Tibial artery (tissue), 4 donors: ENCODE results near the gene ENGASE.

Experiments
- DNase-seq, 2 donors: peaks; one replicate each; pipeline ENCODE4 v3.0.0-alpha.2; 2019
- H3K27ac ChIP-seq, 2 donors: fragments of 200-600 bp; sonication (generic) in 1 of 2; 1 replicate in 1 of 2; 2 replicates in 1 of 2; pipeline ENCODE4 v1.5.1; 2018 to 2019; ENCODE audit warnings: mild to moderate bottlenecking in 1 of 2
- H3K27me3 ChIP-seq, 2 donors: fragments of 200-600 bp; sonication (generic) in 1 of 2; one replicate each; pipeline versions ENCODE4 v1.5.1 to v1.6.0; 2016 to 2019
- H3K36me3 ChIP-seq, 3 donors: fragments of 200-600 bp; sonication (generic) in 2 of 3; one replicate each; pipeline ENCODE4 v1.5.1; 2016 to 2019; ENCODE audit warnings: mild to moderate bottlenecking in 2 of 3
- H3K4me1 ChIP-seq, 4 donors: fragments of 200-600 bp; sonication (generic) in 2 of 4; 1 replicate in 3 of 4; 2 replicates in 1 of 4; pipeline ENCODE4 v1.5.1; 2016 to 2019
- H3K4me3 ChIP-seq, 2 donors: fragments of 200-600 bp; sonication (generic) in 1 of 2; 1 replicate in 1 of 2; 2 replicates in 1 of 2; pipeline ENCODE4 v1.5.1; 2018 to 2019; ENCODE audit warnings: mild to moderate bottlenecking in 2 of 2
- H3K9me3 ChIP-seq, 3 donors: fragments of 200-600 bp; sonication (generic) in 1 of 3; one replicate each; pipeline ENCODE4 v1.5.1; 2016 to 2019
- intact Hi-C: fragments of 100-400 bp; cut with DNase I; formaldehyde crosslinking; loops from one replicate; pipeline ENCODE4 v1.15.0; 2023; ENCODE audit warnings: low total_unique reads
- TF ChIP-seq, protein P1 (sequence below), 2 experiments: fragments of 200-600 bp in 1 of 2; fragments of 450-650 bp in 1 of 2; IDR thresholded peaks; one replicate each; pipeline ENCODE4 v1.5.1; 2017 to 2019; ENCODE audit warnings: antibody characterized with exemption in 2 of 2, mild to moderate bottlenecking in 1 of 2, moderate library complexity in 1 of 2

ENGASE gene

DNA sequence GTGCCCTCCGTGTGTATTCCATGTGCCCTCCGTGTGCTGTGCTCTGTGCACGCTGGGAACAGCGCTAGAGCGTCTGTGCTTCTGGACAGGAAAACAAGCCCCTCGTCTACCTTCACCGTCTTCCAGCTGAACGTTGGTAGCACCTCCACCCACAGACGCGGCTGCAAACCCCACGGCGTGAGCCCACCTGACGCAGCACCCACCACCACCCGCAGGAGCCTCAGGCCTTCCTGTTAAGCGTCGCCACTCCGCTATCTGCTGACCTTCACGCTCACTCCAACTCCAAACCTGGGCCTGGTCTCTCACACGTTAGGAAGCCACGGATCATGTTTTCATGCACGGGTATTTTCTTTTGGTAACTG, 56.6 kb downstream of the ENGASE start:
- TF ChIP-seq, protein P1, sequence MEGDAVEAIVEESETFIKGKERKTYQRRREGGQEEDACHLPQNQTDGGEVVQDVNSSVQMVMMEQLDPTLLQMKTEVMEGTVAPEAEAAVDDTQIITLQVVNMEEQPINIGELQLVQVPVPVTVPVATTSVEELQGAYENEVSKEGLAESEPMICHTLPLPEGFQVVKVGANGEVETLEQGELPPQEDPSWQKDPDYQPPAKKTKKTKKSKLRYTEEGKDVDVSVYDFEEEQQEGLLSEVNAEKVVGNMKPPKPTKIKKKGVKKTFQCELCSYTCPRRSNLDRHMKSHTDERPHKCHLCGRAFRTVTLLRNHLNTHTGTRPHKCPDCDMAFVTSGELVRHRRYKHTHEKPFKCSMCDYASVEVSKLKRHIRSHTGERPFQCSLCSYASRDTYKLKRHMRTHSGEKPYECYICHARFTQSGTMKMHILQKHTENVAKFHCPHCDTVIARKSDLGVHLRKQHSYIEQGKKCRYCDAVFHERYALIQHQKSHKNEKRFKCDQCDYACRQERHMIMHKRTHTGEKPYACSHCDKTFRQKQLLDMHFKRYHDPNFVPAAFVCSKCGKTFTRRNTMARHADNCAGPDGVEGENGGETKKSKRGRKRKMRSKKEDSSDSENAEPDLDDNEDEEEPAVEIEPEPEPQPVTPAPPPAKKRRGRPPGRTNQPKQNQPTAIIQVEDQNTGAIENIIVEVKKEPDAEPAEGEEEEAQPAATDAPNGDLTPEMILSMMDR (IDR thresholded peaks at IDR 0.05): no peak
- H3K4me1 ChIP-seq: no peaks in the 10 kb centered on the region
- H3K27ac ChIP-seq: no peak overlapping the region
- H3K4me3 ChIP-seq: no peak overlapping the region
- no peak for DNase-seq
- intact Hi-C loops: no loop called here
- peaks cover 0 to 10% (median 5%) of the 10 kb centered on the region in 3 donors for H3K9me3 ChIP-seq
- H3K27me3 ChIP-seq: peaks cover 0 to 97% of the 10 kb centered on the region in 2 donors
- no peaks in the 10 kb centered on the region for H3K36me3 ChIP-seq

- H3K9me3 ChIP-seq: peaks cover 0 to 10% (median 5%) of the 10 kb centered on the region in 3 donors
- no peaks in the 10 kb centered on the region for H3K4me1 ChIP-seq
- intact Hi-C loops: no loop called here
- no peaks in the 10 kb centered on the region for H3K36me3 ChIP-seq
- H3K27me3 ChIP-seq: peaks cover 0 to 97% of the 10 kb centered on the region in 2 donors
- no peak overlapping the region for H3K27ac ChIP-seq
- no peak for DNase-seq
- H3K4me3 ChIP-seq: no peak overlapping the region
- TF ChIP-seq, protein P1 (IDR thresholded peaks at IDR 0.05): no peak
These were observed 57.1 kb downstream of the ENGASE start for GRCh38 chr17:79131701-79132100.

DNA sequence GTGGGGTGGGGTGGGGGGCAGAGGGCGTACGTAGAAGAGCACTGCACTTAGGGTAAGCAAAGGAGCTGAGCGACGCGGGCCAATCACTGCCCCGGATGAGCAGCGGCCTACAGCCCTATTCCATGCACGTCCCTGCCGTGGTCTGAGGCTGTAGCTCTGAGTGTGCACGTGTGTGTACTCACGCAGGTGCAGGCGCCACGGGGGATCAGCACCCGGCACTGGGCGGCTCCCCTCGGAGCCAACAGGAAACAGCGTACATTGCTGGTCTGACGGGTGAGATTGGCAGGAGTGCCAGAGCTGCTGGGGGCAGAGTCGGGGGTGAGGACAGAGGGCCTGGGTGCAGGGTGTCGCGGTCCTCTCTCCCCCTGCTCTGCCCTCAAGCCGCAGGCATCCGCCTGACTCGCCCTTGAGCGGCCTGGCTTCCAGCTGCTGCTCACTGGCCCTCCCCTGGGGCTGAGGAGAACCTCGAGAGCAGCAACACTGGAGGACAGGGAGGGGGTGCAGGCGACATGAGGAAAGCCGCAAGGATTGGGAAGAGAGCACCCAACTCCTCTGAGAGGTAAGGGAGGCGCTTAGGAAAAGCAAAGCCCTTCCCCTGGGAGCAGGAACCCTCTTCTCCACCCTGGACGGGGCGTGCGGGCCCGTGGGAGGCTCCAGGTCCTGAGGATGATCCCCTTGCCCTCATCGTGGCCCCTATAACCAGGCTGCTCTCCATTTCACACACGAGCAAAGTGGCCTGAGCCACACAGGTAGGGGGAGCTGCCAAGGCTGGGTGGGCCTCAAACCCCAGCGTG, 57.8 kb downstream of the ENGASE start:
- DNase-seq: no peak
- Histone ChIP-seq H3K4me3 (no peak overlapping the region), H3K9me3 (peaks cover 0 to 10% (median 5%) of the 10 kb centered on the region in 3 donors), H3K27me3 (peaks cover 0 to 97% of the 10 kb centered on the region in 2 donors), H3K36me3 (no peaks in the 10 kb centered on the region), H3K27ac (no peak overlapping the region), H3K4me1 (no peaks in the 10 kb centered on the region)
- intact Hi-C loops: no loop called here
- TF ChIP-seq, protein P1 (IDR thresholded peaks at IDR 0.05): no peak

- no peak overlapping the region for H3K27ac ChIP-seq
- peaks cover 0 to 97% of the 10 kb centered on the region in 2 donors for H3K27me3 ChIP-seq
These were observed 58.6 kb downstream of the ENGASE start for GRCh38 chr17:79133214-79133613.

GRCh38 chr17:79133985-79134384, 59.4 kb downstream of the ENGASE start:
- intact Hi-C loops: no loop called here
- H3K27me3 ChIP-seq: peaks cover 0 to 95% of the 10 kb centered on the region in 2 donors
- no peak for DNase-seq
- no peaks in the 10 kb centered on the region for H3K4me1 ChIP-seq
- TF ChIP-seq, protein P1 (IDR thresholded peaks at IDR 0.05): no peak
- H3K36me3 ChIP-seq: no peaks in the 10 kb centered on the region
- no peak overlapping the region for H3K4me3 ChIP-seq
- peaks cover 0 to 10% (median 5%) of the 10 kb centered on the region in 3 donors for H3K9me3 ChIP-seq
- H3K27ac ChIP-seq: no peak overlapping the region

More at GRCh38 chr17:79133214-79133613, 58.6 kb downstream of the ENGASE start:
- Histone ChIP-seq H3K4me3 (no peak overlapping the region), H3K9me3 (peaks cover 0 to 10% (median 5%) of the 10 kb centered on the region in 3 donors), H3K4me1 (no peaks in the 10 kb centered on the region), H3K36me3 (no peaks in the 10 kb centered on the region)
- intact Hi-C loops: no loop called here
- DNase-seq: no peak
- TF ChIP-seq, protein P1 (IDR thresholded peaks at IDR 0.05): no peak
